GM10248 (cell line): Measurements from ENCODE around the gene SNX25.

Source experiments
- CTCF ChIA-PET: fragments of 300-600 bp; sonication (Branson Sonifier 250); formaldehyde crosslinking; extraction: SDS; loops from one replicate; lab custom pipeline; 2021; ENCODE audit warnings: antibody characterized with exemption; lab: Yijun Ruan, JAX
- POLR2A ChIA-PET: fragments of 350-650 bp; sonication (Branson Sonifier 250); formaldehyde crosslinking; extraction: SDS; loops from one replicate; lab custom pipeline; 2020; ENCODE audit warnings: antibody characterized with exemption; lab: Yijun Ruan, JAX
- DNase-seq: peaks from one replicate; pipeline ENCODE4 v3.0.0; 2012; ENCODE audit errors: extremely low spot score
- TF ChIP-seq, protein P1 (sequence below): IDR thresholded peaks from 2 replicates; pipeline ENCODE4 v1.5.1; 2012; ENCODE audit warnings: mild to moderate bottlenecking, low read depth; ENCODE audit errors: extremely low read depth, missing control alignments, control extremely low read depth

SNX25 gene

DNA sequence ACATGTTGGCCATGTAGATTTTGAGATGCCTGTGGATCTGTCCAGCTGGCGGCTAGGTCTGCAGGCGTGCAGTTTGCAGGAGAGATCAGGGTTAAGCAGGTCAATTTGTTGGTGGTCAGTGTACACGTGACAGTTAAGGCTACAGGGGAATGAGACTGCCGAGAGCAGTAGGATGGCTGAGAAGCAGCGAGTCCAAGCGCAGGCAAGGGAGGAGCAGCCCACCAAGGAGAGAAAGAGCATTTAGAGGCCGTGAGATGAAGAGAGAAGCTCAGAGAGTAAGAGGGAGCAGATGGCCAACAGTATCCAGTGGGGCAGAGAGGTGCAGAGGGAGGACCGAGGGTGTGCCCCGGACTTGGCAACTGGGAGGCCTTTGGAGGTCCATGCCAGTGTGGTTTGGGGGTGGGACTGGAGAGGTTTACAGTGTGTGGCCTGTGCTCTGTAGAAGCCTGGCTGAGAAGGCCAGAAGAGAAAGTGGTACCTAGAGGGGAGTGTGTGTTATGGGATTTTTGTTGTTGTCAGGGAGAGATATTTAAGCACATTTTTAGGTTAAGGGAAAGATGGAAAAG is 18.4 kb downstream of the SNX25 start:
- CTCF ChIA-PET, result interaction anchor here (1.6 to 2.1 kb wide), 3 partner anchors 11 to 22 kb away, joined by 5 to 6 read pairs (median 6); no protein-coding TSS in a partner anchor
- TF ChIP-seq, protein P1, sequence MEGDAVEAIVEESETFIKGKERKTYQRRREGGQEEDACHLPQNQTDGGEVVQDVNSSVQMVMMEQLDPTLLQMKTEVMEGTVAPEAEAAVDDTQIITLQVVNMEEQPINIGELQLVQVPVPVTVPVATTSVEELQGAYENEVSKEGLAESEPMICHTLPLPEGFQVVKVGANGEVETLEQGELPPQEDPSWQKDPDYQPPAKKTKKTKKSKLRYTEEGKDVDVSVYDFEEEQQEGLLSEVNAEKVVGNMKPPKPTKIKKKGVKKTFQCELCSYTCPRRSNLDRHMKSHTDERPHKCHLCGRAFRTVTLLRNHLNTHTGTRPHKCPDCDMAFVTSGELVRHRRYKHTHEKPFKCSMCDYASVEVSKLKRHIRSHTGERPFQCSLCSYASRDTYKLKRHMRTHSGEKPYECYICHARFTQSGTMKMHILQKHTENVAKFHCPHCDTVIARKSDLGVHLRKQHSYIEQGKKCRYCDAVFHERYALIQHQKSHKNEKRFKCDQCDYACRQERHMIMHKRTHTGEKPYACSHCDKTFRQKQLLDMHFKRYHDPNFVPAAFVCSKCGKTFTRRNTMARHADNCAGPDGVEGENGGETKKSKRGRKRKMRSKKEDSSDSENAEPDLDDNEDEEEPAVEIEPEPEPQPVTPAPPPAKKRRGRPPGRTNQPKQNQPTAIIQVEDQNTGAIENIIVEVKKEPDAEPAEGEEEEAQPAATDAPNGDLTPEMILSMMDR, result no peak
- POLR2A ChIA-PET, result no interaction called here
- DNase-seq, result no peak

DNA sequence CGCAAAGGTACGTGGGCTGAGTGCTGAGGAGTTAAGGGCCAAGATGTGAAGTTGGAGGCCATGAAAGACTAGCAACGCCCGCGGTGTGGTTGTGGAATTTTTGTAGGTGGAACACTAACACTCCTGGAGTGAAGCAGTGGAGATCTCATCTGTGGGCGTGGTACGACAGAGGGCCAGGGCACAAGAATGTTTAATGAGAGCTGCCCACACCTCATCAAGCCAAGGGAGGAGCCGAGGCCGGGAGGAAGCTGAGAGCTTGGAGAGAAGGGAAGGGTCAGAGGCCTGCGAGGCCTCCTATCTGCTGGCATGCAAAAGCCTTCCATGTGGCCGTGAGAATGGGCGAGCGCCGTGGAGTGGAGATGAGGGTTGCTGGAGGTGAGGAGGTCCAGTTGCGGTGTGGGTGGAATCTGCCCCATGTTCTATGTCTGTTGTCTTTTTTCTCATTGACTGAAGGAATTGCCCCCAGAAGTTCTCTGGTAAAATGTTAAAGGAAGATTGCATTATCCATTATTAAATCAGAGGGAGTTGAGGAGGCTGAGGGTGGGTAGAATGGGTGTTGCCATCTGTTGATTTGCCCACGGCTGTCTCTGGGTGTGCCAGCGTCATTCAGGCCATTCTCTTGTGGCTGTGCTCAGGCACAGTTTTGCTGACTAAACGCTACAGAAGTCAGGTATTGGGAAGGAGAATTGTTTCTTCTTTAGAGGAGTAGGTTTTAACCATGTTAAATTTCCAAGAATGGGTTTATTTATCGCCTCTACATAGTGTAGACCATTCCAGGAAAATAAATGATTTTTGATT is 19.8 kb downstream of the SNX25 start:
- ChIA-PET POLR2A (no interaction called here), CTCF (interaction anchor here (0.7 kb wide), 1 partner anchor 17 kb away, joined by 3 read pairs; no protein-coding TSS in a partner anchor)
- TF ChIP-seq, protein P1, result no peak
- DNase-seq, result no peak

DNA sequence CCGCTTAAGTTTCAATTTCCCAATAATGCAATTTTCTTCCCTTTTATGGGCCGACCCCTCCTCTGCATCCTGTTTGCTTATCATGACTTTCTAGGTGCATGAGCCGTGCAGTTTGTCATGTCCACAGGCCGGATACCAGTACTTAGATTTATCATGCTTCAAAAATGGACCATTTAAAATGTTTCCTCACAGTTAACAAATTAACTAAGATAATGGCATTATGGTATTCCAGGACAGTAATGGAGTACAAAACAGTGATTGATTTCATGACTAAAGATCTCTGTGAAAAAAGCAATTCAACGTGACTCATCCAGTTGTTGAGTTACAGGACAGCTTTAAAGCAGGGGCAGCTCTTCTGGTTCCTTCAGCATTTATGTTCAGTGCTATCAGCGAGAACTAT is 23.0 kb downstream of the SNX25 start:
- POLR2A ChIA-PET, result no interaction called here
- CTCF ChIA-PET, result interaction anchor here (1.0 to 1.8 kb wide), 6 partner anchors 10 to 130 kb away, joined by 3 to 6 read pairs (median 3); no protein-coding TSS in a partner anchor
- DNase-seq, result no peak
- TF ChIP-seq, protein P1, result no peak

DNA sequence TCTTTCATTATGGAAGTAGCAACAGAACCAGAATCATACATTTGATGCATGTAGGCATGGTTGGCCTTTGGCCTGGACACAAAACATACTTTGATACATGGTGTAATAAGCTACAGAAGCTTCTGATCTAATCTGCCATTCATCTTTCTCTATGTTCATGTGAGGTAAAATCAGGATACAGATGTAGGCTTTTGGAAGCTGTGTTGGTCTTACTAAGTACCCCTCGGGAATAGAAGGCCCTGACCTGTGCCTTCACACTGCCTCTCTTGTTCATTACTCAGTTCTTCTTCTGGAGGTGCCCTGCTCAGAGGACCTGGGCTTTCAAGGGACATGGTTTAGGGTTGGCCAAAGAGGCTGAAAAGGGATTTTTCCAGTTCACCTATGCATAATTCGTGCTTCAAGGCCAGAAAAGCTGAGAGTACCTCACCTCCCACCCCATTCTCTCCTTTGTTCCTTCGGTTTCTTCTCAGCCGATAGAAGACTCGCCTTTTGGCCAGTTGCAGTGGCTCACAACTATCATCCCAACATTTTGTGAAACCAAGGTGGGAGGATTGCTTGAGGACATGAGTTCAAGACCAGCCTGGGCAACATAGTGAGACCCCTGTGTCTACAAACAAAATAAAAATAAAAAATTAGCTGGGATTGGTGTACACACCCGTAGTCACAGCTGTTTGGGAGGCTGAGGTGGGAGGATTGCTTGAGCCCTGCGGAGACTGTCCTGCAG is 25.9 kb downstream of the SNX25 start:
- DNase-seq, result no peak
- CTCF ChIA-PET, result interaction anchor here (1.6 to 2.1 kb wide), 2 partner anchors 26 to 51 kb away, joined by 4 read pairs; partner anchors contain the start of gene SNX25
- TF ChIP-seq, protein P1, result no peak
- POLR2A ChIA-PET, result interaction anchor here (0.5 kb wide), 1 partner anchor 32 kb away, joined by 3 read pairs; no protein-coding TSS in a partner anchor

DNA sequence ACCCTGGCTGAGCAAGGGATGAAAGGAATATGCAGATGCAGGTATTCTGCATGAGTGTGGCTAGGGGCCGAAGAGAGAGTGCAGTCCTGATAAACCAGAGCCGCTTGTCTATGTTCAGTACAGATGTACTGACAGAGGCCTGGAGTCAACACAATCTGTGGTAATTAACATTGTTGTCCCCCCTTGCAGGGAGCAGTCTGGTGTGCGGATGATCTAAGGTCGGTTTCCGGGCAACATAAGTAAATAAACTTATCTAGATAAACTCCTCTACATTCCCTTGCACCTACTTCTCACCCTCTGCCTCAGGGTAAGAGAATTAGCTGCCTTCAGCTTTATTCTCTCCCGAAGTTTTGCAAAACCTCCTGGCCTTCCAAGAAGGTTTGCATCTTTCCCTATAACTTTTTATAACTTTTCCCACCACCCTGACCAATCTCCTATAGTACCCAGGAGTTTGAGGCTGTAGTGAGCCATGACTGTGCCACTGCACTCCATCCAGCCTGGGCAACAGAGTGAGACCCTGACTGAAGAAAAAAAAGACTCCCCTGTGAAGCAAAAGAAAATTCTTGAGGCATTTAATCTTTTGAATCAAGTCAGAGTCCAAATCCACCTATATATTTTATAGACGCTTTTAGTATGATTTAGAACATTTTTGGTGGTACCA is 26.6 kb downstream of the SNX25 start:
- ChIA-PET POLR2A (no interaction called here), CTCF (interaction anchor here (1.6 to 2.1 kb wide), 2 partner anchors 27 to 51 kb away, joined by 4 read pairs; partner anchors contain the start of gene SNX25)
- TF ChIP-seq, protein P1, result no peak
- no peak for DNase-seq

DNA sequence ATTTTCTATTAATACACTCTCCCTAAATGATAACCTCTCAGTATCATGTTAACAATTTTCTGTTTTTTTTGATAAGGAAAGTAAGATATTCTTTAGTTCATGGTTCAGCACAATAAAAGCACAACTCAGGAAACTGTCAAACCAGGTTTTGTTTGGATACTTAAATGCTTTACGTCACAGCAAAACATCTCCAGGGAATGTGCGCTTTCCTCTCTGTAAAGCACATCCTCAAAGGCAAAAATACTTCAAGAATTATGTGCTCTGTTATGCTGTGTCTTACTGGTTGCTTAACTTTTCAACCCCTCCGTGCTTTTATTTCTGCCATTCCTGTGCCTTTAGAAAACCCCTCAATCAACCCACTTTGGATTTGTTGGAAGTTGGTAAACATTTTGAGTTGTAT is 27.8 kb downstream of the SNX25 start:
- TF ChIP-seq, protein P1, result no peak
- POLR2A ChIA-PET, result no interaction called here
- DNase-seq, result no peak
- CTCF ChIA-PET, result no interaction called here
